ENCODE measurements around the gene IDUA. TPM values are rescaled to one million over a fixed set of nuclear protein-coding genes. Genes with fewer than 3 reads are reported as not detected.

IDUA gene
- total and polyA plus RNA-seq, 2 donors (not counting 1 experiment from before 2014, with no cell fraction given) = 57.0 to 67.4 TPM

- no peak for DNase-seq
- peaks cover 14 to 29% of the 10 kb centered on the region in 2 donors for H3K4me1 ChIP-seq (ENCODE audit: control insufficient read depth in 2 of 2, insufficient read depth in 2 of 2, low read length in 2 of 2)
- no peak for TF ChIP-seq EZH2 (IDR thresholded peaks at IDR 0.05; ENCODE audit: borderline replicate concordance, insufficient read depth, low read depth, low read length, poor library complexity, severe bottlenecking)
- TF ChIP-seq CTCF (IDR thresholded peaks at IDR 0.05) = no peak
- peaks cover 0 to 3% of the 10 kb centered on the region in 2 experiments for H3K36me3 ChIP-seq (replicated peaks in 1 of 2; ENCODE audit: control extremely low read depth in 1 of 2, control insufficient read depth in 1 of 2, extremely low read depth in 1 of 2, insufficient read depth in 2 of 2, low read length in 1 of 2)
- Mint-ChIP-seq H3K27ac (no peak overlapping the region), H3K27me3 (no peaks in the 10 kb centered on the region), H3K9me3 (ENCODE audit: insufficient read depth) (no peaks in the 10 kb centered on the region), H3K4me1 (peaks cover 9% of the 10 kb centered on the region), H3K4me3 (peak overlapping the region; percentile 60)
- peaks cover 65% of the 10 kb centered on the region for H4K20me1 ChIP-seq (ENCODE audit: control insufficient read depth, insufficient read depth, low read length, poor library complexity, severe bottlenecking)
- peaks cover 0 to 15% (median 0%) of the 10 kb centered on the region in 3 donors for H3K9me3 ChIP-seq (ENCODE audit: control extremely low read depth in 1 of 3, control insufficient read depth in 2 of 3, insufficient read depth in 1 of 3, low read length in 2 of 3)
- CTCF ChIA-PET = interaction anchor here (1.5 kb wide), 1 partner anchor 228 kb away, joined by 4 read pairs; no protein-coding TSS in a partner anchor
- no peak overlapping the region for H3K27ac ChIP-seq (ENCODE audit: low read length in 2 of 2)
- POLR2A ChIA-PET = no interaction called here
- no peak overlapping the region for H3K4me2 ChIP-seq (replicated peaks; ENCODE audit: low read depth, low read length, poor library complexity, severe bottlenecking)
- ATAC-seq (ENCODE audit: low read depth) = no peak
- H3K4me3 ChIP-seq (ENCODE audit: control extremely low read depth in 1 of 5, extremely low read depth in 1 of 5, insufficient read depth in 1 of 5, low read depth in 2 of 5, low read length in 4 of 5) = no peak overlapping the region
- no peak overlapping the region for H2AFZ ChIP-seq (ENCODE audit: insufficient read depth, low read depth, low read length, poor library complexity, severe bottlenecking)
- H3K27me3 ChIP-seq (replicated peaks in 1 of 4; ENCODE audit: control extremely low read depth in 1 of 4, control insufficient read depth in 3 of 4, insufficient read depth in 4 of 4, low read length in 3 of 4) = peaks cover 0 to 6% (median under 1%) of the 10 kb centered on the region in 4 experiments
- 92% methylated on average over 14 of the region's 17 CpGs for WGBS (ENCODE audit: insufficient coverage)
- intact Hi-C loops (cut with micrococcal nuclease) = no loop called here
- H3K79me2 ChIP-seq (ENCODE audit: control insufficient read depth, insufficient read depth, low read length) = peaks cover 24% of the 10 kb centered on the region
- H3K9ac ChIP-seq (ENCODE audit: low read length) = no peak overlapping the region
Measured at GRCh38 chr4:970854-971520, 15.9 kb upstream of the IDUA start.

Data from B cell (primary cell).